ENCODE results near the gene RBM33. TPM values are rescaled to one million over a fixed set of nuclear protein-coding genes. Genes with fewer than 3 reads are reported as not detected.

Gene RBM33
- total RNA-seq, 1 donor from 2014 or later: 67.2 TPM

GRCh38 chr7:155792315-155792960 lies 148.0 kb downstream of the RBM33 start:
- DNase-seq (ENCODE audit: extremely low spot score, unreplicated experiment): no peak
- H3K9me3 Mint-ChIP-seq: no peaks in the 10 kb centered on the region
- no peaks in the 10 kb centered on the region for H3K36me3 Mint-ChIP-seq
- H3K27ac Mint-ChIP-seq: no peak overlapping the region
- peaks cover 13% of the 10 kb centered on the region for H3K27me3 Mint-ChIP-seq
- TF ChIP-seq CTCF (conservative IDR thresholded peaks at IDR 0.05): no peak
- no peak overlapping the region for H3K4me3 Mint-ChIP-seq
- H3K4me1 Mint-ChIP-seq (ENCODE audit: unreplicated experiment): peaks cover 5% of the 10 kb centered on the region

- no peak overlapping the region for H3K27ac Mint-ChIP-seq
- no peak for TF ChIP-seq CTCF (conservative IDR thresholded peaks at IDR 0.05)
- DNase-seq (ENCODE audit: extremely low spot score, unreplicated experiment): no peak
- H3K36me3 Mint-ChIP-seq: no peaks in the 10 kb centered on the region
- peaks cover 7% of the 10 kb centered on the region for H3K27me3 Mint-ChIP-seq
- H3K4me1 Mint-ChIP-seq (ENCODE audit: unreplicated experiment): no peaks in the 10 kb centered on the region
- no peak overlapping the region for H3K4me3 Mint-ChIP-seq
- H3K9me3 Mint-ChIP-seq: no peaks in the 10 kb centered on the region
These were observed 148.6 kb downstream of the RBM33 start for GRCh38 chr7:155792999-155793560.

GRCh38 chr7:155793720-155794119 lies 149.3 kb downstream of the RBM33 start:
- no peaks in the 10 kb centered on the region for H3K4me1 Mint-ChIP-seq (ENCODE audit: unreplicated experiment)
- TF ChIP-seq CTCF (conservative IDR thresholded peaks at IDR 0.05): no peak
- H3K27ac Mint-ChIP-seq: no peak overlapping the region
- no peaks in the 10 kb centered on the region for H3K36me3 Mint-ChIP-seq
- no peak overlapping the region for H3K4me3 Mint-ChIP-seq
- H3K9me3 Mint-ChIP-seq: no peaks in the 10 kb centered on the region
- no peak for DNase-seq (ENCODE audit: extremely low spot score, unreplicated experiment)
- peaks cover 14% of the 10 kb centered on the region for H3K27me3 Mint-ChIP-seq

GRCh38 chr7:155794196-155794595 lies 149.7 kb downstream of the RBM33 start:
- H3K9me3 Mint-ChIP-seq: no peaks in the 10 kb centered on the region
- peaks cover 18% of the 10 kb centered on the region for H3K27me3 Mint-ChIP-seq
- no peak for TF ChIP-seq CTCF (conservative IDR thresholded peaks at IDR 0.05)
- no peaks in the 10 kb centered on the region for H3K4me1 Mint-ChIP-seq (ENCODE audit: unreplicated experiment)
- H3K4me3 Mint-ChIP-seq: no peak overlapping the region
- no peak overlapping the region for H3K27ac Mint-ChIP-seq
- H3K36me3 Mint-ChIP-seq: no peaks in the 10 kb centered on the region
- DNase-seq (ENCODE audit: extremely low spot score, unreplicated experiment): no peak

- H3K36me3 Mint-ChIP-seq: no peaks in the 10 kb centered on the region
- H3K27me3 Mint-ChIP-seq: peaks cover 30% of the 10 kb centered on the region
- no peaks in the 10 kb centered on the region for H3K9me3 Mint-ChIP-seq
- H3K27ac Mint-ChIP-seq: no peak overlapping the region
- no peak for TF ChIP-seq CTCF (conservative IDR thresholded peaks at IDR 0.05)
- H3K4me3 Mint-ChIP-seq: no peak overlapping the region
- DNase-seq (ENCODE audit: extremely low spot score, unreplicated experiment): no peak
- no peaks in the 10 kb centered on the region for H3K4me1 Mint-ChIP-seq (ENCODE audit: unreplicated experiment)
These were observed 150.9 kb downstream of the RBM33 start for GRCh38 chr7:155795401-155795800.

Measured in type B pancreatic cell (in vitro differentiated cells).